ENCODE data around the gene KDM1B. TPM values are rescaled to one million over a fixed set of nuclear protein-coding genes. Genes with fewer than 3 reads are reported as not detected.
A peak's percentile ranks its signal among the peaks of the same experiment; 100 is the strongest.

Gene KDM1B
- total and polyA plus RNA-seq, 7 donors = 7.7 to 33.4 (median 21.7) TPM

GRCh38 chr6:18268066-18268465 is 112.8 kb downstream of the KDM1B start:
- no peak overlapping the region for H3K4me3 ChIP-seq
- peak overlapping the region; percentile 44 for H3K27ac ChIP-seq
- no peak for TF ChIP-seq CTCF (IDR thresholded peaks at IDR 0.05)
- H3K4me1 ChIP-seq = peaks cover 12% of the 10 kb centered on the region
- intact Hi-C loops (cut with DNase I) = loop anchor here in 1 of 2 donors (5.0 kb wide), 1 partner anchor 114 kb away; no protein-coding TSS in a partner anchor
- H3K9me3 ChIP-seq = no peaks in the 10 kb centered on the region
- H3K36me3 ChIP-seq (ENCODE audit: insufficient read depth in 1 of 2, low read depth in 1 of 2) = no peaks in the 10 kb centered on the region
- WGBS, 3 donors = 71% methylated on average over 4 of the region's 4 CpGs
- DNase-seq = no peak
- no peak for ATAC-seq
- H3K27me3 ChIP-seq (ENCODE audit: insufficient read depth in 3 of 3, low read length in 2 of 3) = no peaks in the 10 kb centered on the region

GRCh38 chr6:18269253-18269652 is 114.0 kb downstream of the KDM1B start:
- 36 to 49% (median 39%) methylated on average over 3 of the region's 3 CpGs for WGBS, 3 donors
- Histone ChIP-seq H3K9me3 (no peaks in the 10 kb centered on the region), H3K4me1 (peaks cover 11% of the 10 kb centered on the region), H3K27ac (peak overlapping the region; percentile 21), H3K4me3 (no peak overlapping the region), H3K36me3 (ENCODE audit: insufficient read depth in 1 of 2, low read depth in 1 of 2) (no peaks in the 10 kb centered on the region), H3K27me3 (ENCODE audit: insufficient read depth in 3 of 3, low read length in 2 of 3) (no peaks in the 10 kb centered on the region)
- no peak for ATAC-seq
- intact Hi-C loops (cut with DNase I) = loop anchor here in 1 of 2 donors (5.0 kb wide), 1 partner anchor 113 kb away; no protein-coding TSS in a partner anchor
- no peak for DNase-seq
- no peak for TF ChIP-seq CTCF (IDR thresholded peaks at IDR 0.05)

GRCh38 chr6:18269717-18270116 is 114.5 kb downstream of the KDM1B start:
- no peak for DNase-seq
- H3K27me3 ChIP-seq (ENCODE audit: insufficient read depth in 3 of 3, low read length in 2 of 3) = no peaks in the 10 kb centered on the region
- no peaks in the 10 kb centered on the region for H3K9me3 ChIP-seq
- H3K27ac ChIP-seq = peak overlapping the region; percentile 21
- WGBS, 3 donors = 41 to 57% (median 49%) methylated on average over 10 of the region's 10 CpGs
- TF ChIP-seq CTCF (IDR thresholded peaks at IDR 0.05) = no peak
- H3K4me1 ChIP-seq = peaks cover 11% of the 10 kb centered on the region
- ATAC-seq = peak in 3 of 4 donors; percentile 2 to 52 (median 36)
- H3K36me3 ChIP-seq (ENCODE audit: insufficient read depth in 1 of 2, low read depth in 1 of 2) = no peaks in the 10 kb centered on the region
- intact Hi-C loops (cut with DNase I) = loop anchor here in 1 of 2 donors (5.0 kb wide), 1 partner anchor 113 kb away; no protein-coding TSS in a partner anchor
- no peak overlapping the region for H3K4me3 ChIP-seq

- Histone ChIP-seq H3K27ac (peak overlapping the region; percentile 39), H3K4me3 (no peak overlapping the region), H3K27me3 (ENCODE audit: insufficient read depth in 3 of 3, low read length in 2 of 3) (no peaks in the 10 kb centered on the region)
Observed at GRCh38 chr6:18270216-18270615, 115.0 kb downstream of the KDM1B start.

More at GRCh38 chr6:18270216-18270615, 115.0 kb downstream of the KDM1B start:
- 60 to 90% (median 62%) methylated on average over 4 of the region's 4 CpGs for WGBS, 3 donors
- DNase-seq (no peak), ATAC-seq (peak in 3 of 4 donors; percentile 68 to 78 (median 75))
- no peak for TF ChIP-seq CTCF (IDR thresholded peaks at IDR 0.05)
- peaks cover 11% of the 10 kb centered on the region for H3K4me1 ChIP-seq
- H3K9me3 ChIP-seq = no peaks in the 10 kb centered on the region
- intact Hi-C loops (cut with DNase I) = no loop called here
- no peaks in the 10 kb centered on the region for H3K36me3 ChIP-seq (ENCODE audit: insufficient read depth in 1 of 2, low read depth in 1 of 2)

Other genes starting within 250 kb of the KDM1B start
- 10 to 100 TPM; 62.0 to 80.2 (median 75.0) TPM for gene KIF13A, start 167.8 kb upstream of the KDM1B start, total RNA-seq
- 10 to 100 TPM; 17.0 to 75.0 (median 27.7) TPM for gene KIF13A, start 167.8 kb upstream of the KDM1B start, polyA plus RNA-seq
- 1 to 10 TPM in 2 of 4 donors, under 1 TPM in 2; 0.84 to 3.0 (median 1.6) TPM for gene NHLRC1, start 32.7 kb upstream of the KDM1B start, total RNA-seq
- 1 to 10 TPM; 1.4 to 3.2 (median 2.6) TPM for gene NHLRC1, start 32.7 kb upstream of the KDM1B start, polyA plus RNA-seq
- gene TPMT, start 345 bp upstream of the KDM1B start, total RNA-seq = 10 to 100 TPM in 1 of 4 donors, 1 to 10 TPM in 3; 7.9 to 10.3 (median 9.5) TPM
- gene TPMT, start 345 bp upstream of the KDM1B start, polyA plus RNA-seq = 10 to 100 TPM in 2 of 3 donors, 1 to 10 TPM in 1; 8.2 to 19.3 (median 16.6) TPM
- 10 to 100 TPM; 65.0 to 91.0 (median 69.2) TPM for gene DEK, start 109.1 kb downstream of the KDM1B start, total RNA-seq
- 10 to 100 TPM; 28.7 to 66.1 (median 44.3) TPM for gene DEK, start 109.1 kb downstream of the KDM1B start, polyA plus RNA-seq
- 10 to 100 TPM; 33.6 to 94.9 (median 65.4) TPM for gene RNF144B, start 231.9 kb downstream of the KDM1B start, total RNA-seq
- 10 to 100 TPM in 1 of 3 donors, 1 to 10 TPM in 2; 6.0 to 34.5 (median 7.9) TPM for gene RNF144B, start 231.9 kb downstream of the KDM1B start, polyA plus RNA-seq